Midbrain (tissue), 1 donor: ENCODE results near the gene PDIA4.

Experiments
- DNase-seq: peaks from one replicate; lab custom pipeline; 2025; lab: John Stamatoyannopoulos, UW

Gene PDIA4

GRCh38 chr7:148967602-148968001 lies 60.7 kb downstream of the PDIA4 start:
- no peak for DNase-seq

- DNase-seq: no peak
Observed at GRCh38 chr7:148967032-148967372, 61.3 kb downstream of the PDIA4 start.

GRCh38 chr7:148964483-148965267 lies 63.6 kb downstream of the PDIA4 start:
- no peak for DNase-seq

- no peak for DNase-seq
Observed at GRCh38 chr7:148963583-148964482, 64.5 kb downstream of the PDIA4 start.

GRCh38 chr7:148962823-148963582 lies 65.3 kb downstream of the PDIA4 start:
- DNase-seq: peak; percentile 80

GRCh38 chr7:148962440-148962822 lies 65.9 kb downstream of the PDIA4 start:
- no peak for DNase-seq

GRCh38 chr7:148959726-148960125 lies 68.6 kb downstream of the PDIA4 start:
- no peak for DNase-seq

GRCh38 chr7:148958061-148958460 lies 70.2 kb downstream of the PDIA4 start:
- no peak for DNase-seq

- DNase-seq: no peak
Observed at GRCh38 chr7:148954766-148955165, 73.5 kb downstream of the PDIA4 start.

- DNase-seq: no peak
Observed at GRCh38 chr7:148953676-148954075, 74.6 kb downstream of the PDIA4 start.
